ENCODE results near the gene SUPT3H.

Gene SUPT3H

DNA sequence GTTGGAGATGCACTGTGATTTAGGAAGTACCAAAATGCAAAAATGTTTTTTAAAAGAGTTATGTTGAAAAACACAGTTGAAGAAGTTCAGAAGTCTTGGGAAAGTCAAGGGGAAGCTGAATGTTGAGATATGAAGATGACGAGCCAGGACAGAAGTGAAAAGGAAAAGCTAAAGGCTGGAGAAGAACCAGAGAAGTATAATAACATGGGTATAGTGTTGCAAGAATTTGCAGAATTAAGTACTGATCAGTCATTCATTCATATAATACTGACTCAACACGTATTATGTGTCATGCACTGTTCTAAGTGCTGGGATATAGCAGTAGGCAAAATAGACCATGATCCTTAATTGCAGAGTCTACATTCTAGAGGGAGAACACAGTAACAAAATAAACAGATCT, 557.4 kb downstream of the SUPT3H start:
- FAIRE-seq (no peak), DNase-seq (ENCODE audit: insufficient read length, low spot score) (no peak)

DNA sequence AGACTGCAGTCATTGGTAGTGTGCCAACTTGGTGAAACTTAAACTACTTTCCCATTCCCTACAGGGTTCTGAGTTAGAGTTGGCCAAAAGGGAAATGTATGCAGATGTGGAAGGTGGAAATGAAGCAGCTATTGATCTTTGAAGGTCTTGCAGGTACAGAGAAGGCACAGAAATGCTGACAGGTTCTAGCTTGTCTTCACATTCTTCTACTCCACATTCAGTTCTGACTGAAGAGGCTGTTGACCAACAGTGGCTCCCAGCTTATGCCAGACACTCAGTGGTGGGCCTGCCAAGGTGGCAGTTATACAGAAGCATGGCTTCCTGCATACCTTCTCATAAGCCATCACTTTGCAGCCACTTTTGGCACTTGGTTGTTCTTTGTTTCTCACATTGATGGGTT, 566.3 kb downstream of the SUPT3H start:
- FAIRE-seq (no peak), DNase-seq (ENCODE audit: insufficient read length, low spot score) (no peak)

DNA sequence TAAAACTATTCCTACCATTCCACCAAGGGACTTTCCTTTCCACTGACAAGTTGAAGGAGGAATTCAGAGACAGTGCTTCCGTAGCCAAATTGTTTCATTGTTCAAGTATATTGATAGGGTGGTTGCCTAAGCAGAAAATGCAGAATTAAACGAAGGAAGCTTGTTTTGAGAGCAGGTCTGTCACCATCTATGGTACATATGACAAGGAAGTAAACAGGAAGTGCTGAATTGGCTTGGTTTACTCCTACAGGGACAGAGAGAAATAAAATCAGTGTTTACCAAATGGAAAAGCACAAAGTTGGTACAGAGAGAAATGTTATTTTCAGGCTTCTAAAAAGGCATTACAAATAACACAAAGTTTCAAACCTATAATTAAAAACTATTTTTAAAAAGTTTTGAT, 568.5 kb downstream of the SUPT3H start:
- no peak for FAIRE-seq
- DNase-seq (ENCODE audit: insufficient read length, low spot score): no peak

DNA sequence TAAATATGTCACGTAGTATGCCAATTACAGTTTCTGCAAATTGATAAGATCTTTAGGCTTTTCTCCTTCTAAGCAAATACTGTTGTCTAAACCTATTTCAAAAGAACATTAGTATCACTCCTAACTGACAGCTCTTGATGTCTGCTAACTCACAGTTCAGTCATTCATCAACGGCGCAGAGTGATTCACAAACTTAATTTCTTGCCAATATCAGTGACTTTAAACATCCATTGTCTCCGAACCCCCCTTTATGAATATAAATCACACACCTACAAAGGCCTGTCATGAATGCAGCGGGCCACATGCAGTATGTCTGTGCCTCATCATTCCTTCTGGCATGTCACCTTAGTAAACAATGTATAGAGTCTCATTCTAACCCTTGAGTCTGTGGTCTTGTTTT, 569.6 kb downstream of the SUPT3H start:
- FAIRE-seq (no peak), DNase-seq (ENCODE audit: insufficient read length, low spot score) (no peak)

DNA sequence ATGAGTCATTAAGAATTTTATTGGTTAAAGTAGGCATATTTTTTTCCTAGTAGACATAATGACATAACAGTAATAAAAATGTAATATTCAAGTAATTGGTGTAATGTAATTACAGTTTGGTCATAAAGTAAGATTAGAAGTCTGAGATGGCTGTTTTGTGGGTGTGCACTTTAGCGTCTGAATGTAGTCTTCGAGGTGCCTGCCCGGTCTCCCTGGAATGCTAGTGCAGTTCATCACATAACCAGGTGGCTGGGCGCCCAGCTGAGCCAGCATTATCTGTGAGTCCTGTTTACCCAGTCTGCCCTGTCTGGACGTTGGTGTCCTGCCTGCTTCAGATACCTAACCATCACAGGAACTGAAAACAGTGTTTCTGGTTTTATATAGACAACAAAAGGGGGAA, 571.1 kb downstream of the SUPT3H start:
- no peak for FAIRE-seq
- DNase-seq (ENCODE audit: insufficient read length, low spot score): no peak

DNA sequence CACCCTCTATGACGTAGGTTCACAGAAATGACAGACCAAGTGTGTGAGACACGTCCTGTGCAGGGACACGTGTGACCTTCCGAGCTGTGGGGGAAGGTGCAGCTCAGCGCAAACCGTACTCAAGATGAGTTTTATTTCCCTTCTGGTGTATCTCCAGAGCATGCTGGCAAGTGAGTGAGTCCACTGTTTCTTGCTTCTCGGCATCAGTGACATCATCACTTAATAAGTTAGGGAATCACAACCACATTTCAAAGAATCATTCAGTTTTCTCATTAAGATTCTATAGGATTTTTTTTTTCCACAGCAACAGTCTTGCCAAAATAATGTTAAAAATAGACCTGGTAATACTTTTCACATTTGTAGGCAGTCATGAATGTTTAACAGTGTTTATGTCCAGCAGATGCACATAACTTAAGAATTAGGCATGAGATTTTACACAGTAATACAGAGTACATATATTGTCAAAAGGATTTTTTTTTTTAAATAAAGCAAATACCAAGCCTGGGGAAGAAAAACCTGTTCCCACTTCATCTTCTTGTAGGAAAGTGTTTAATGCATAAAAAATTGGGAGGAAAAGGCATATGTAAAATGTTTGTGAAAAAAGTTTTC, 572.4 kb downstream of the SUPT3H start:
- no peak for FAIRE-seq

DNA sequence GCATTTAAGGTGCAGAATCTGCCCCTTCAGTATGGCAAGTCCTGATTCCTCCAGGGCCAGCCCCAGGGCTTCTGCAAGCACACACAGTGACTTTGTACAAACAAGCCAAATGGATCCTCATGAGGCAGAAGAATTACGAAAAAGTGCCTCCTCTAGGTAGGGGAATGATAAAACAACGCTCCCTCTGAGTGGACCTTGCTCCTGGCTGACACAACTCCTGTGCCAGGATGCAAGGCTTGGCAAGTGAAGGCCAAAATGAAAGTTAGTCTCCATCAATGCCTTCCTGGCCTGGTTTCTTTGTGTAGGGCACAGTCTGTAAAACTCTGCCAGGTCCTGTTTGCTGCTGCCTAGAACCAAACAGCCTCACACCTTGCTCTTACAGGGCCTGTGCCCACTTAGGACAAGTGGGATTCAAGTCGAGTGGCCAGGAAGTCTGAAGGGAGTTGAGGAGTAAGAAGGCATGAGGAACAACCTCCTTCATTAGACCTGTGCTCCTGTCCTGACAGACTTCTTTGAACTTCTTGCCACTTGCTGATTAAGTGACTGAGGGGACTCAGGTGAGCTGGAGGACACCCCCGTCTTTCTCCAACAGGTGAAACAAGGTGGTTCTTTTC, 573.1 kb downstream of the SUPT3H start:
- FAIRE-seq (no peak), DNase-seq (ENCODE audit: insufficient read length, low spot score) (no peak)

More for the DNA sequence above, 572.4 kb downstream of the SUPT3H start:
- no peak for DNase-seq (ENCODE audit: insufficient read length, low spot score)

DNA sequence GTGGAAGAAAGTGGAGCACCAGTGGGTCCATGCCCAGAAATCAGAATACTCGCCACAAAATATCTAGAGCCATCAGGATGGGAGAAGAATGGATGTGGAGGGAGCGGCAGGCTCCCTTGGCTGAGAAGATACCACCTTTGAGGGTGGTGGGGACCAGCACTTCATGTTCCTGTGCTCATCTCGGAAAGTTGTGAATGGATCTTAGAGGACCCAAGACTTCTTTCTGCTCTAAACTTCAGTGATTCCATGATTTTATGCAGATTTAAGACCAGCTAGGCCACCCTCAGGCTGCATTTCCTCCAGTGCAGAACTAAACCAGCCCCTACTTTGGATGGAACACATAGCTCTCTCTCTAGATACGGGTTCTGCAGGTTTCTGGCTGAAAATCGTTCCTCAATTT, 573.7 kb downstream of the SUPT3H start:
- FAIRE-seq (no peak), DNase-seq (ENCODE audit: insufficient read length, low spot score) (no peak)

DNA sequence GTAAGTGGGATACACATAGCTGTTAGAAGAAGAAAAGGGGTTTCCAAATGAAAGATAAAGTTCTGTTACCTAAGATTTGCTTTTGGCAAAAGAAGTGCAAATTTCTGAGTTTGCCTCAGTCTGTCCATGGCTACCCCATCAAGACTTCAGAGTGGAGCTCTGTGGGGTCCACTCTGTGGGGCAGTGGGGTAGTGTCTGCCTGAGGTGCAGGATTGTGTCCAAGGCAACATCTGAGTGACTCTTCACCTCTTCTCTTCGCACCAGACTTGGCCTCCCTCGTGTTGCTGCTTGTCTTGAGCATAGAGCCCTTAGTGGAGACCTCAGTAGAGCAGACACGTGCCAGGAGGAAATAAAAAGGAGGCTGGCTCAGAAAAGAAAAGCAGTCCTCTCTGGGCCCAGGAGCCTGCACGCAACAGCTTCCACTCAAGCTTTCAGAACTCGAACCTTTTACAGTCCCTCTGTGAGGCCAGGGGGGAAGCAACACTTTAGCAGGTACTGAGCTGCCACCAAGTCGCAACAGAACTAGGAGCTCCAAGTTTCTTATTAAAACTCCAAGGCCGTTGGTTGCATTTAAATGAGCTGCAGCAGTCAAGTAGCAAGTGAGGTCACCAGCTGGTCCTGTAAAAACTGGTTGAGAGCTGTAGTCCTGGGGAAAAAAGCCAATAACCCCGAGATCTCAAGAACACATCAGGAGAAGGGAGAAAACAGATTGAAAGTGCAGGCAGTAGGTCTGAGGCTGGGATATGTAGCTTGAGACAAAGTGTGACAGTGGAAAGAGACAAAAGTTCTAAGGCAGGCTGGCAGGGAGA, 576.7 kb downstream of the SUPT3H start:
- FAIRE-seq (no peak), DNase-seq (ENCODE audit: insufficient read length, low spot score) (no peak)

DNA sequence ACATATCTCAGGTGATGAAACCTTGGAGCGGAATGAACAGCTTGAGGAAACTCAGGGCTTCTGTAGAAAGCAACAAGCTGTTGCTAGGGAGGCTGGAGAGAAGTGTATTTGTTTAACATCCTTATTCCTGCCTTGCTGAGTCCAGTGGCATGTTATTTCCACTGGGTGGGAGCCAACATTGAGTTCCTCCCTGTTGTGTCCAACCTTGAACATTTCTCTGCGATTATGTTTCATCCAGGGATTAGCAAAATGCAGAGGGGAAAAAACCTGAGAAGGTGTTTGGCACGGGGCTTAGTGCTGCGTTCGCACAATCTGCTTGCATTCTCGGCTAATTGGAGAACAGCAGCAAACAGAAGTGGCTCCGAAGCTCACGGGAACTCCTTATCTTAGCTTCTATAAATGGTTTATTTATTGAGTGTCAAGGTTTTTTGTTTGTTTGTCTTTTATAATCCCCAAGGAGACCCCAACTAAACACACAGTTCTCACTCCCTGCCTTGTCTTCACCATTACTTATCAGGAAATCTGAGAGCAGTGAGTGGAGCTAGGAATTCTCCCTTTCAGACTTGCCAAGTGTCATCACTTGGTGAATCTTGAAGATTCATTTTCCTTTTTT, 577.5 kb downstream of the SUPT3H start:
- peak; percentile 20 for DNase-seq (ENCODE audit: insufficient read length, low spot score)
- no peak for FAIRE-seq

DNA sequence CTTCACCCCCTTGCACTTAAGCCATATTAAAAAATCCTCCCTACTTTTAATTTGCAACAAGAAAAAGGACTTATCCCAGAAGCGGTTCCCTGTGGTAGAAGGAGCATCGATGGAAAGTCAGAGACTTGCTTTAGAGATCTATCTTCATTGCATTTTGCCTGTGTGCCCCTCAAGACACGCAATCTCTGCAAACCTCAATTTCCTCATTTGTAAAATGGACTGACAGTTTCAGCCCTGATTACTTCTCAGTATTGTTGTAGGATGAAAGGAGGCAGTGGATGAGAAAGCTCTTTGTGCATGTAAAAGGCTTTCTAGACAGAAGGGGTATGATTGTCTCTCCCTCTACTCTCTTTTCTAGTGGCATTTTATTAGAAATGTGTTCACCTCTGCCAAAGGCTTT, 580.0 kb downstream of the SUPT3H start:
- FAIRE-seq: no peak
- no peak for DNase-seq (ENCODE audit: insufficient read length, low spot score)

DNA sequence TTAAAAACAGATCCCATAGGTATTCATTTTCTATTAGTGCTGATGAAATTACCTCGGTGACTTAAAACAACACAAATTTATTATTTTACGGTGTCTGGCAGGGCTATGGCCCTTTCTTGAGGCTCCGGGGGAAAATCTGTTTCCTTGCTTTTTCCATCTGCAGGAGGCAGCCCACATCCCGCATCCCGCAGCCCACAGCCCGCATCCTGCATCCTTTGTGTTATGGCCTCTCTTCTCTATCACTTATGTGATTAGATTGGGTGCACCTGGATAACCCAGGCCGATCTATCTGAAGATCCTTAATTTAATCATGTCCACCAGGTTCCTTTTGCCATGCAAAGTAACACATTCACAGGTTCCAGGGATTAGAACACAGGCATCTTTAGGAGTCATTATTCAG, 582.4 kb downstream of the SUPT3H start:
- FAIRE-seq (no peak), DNase-seq (ENCODE audit: insufficient read length, low spot score) (no peak)

DNA sequence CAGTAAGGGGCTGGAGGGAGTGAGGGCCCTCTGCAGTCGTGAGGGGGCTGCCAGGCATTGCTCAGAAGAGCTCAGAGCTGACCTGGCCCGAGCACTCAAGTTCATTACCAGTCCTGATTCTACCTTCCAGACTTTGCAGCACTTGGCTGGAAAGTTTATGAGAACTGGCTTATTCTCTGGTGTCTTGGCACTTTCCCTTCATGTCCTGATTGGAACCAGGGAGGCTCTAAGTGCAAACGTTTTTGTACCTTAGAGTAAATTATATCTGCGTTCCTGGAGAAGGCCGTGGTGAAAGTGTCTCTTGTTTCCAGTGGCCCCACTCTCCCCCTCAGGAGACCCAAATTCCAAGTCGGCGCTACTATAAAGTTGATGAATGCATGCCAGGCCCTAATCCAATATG, 587.9 kb downstream of the SUPT3H start:
- no peak for FAIRE-seq
- no peak for DNase-seq (ENCODE audit: insufficient read length, low spot score)

DNA sequence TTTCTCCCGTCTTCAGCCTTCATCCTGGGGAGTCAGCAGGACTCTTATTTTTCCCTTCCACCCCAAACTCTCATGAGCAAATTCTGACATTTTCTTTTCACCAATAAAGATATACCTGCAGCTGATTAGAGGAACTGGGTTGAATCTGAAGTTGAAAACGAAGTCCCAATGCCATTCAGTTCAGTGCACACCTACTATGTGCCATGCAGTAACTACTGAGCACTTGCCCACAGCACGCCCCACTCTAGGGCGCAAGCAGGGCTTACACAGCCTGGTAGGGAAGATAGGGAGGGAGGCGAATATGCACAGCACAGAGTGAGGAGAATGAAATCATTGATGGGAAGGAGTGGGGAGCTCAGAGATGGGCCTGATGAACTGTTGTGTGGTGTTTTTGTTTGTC, 588.7 kb downstream of the SUPT3H start:
- no peak for FAIRE-seq
- no peak for DNase-seq (ENCODE audit: insufficient read length, low spot score)

DNA sequence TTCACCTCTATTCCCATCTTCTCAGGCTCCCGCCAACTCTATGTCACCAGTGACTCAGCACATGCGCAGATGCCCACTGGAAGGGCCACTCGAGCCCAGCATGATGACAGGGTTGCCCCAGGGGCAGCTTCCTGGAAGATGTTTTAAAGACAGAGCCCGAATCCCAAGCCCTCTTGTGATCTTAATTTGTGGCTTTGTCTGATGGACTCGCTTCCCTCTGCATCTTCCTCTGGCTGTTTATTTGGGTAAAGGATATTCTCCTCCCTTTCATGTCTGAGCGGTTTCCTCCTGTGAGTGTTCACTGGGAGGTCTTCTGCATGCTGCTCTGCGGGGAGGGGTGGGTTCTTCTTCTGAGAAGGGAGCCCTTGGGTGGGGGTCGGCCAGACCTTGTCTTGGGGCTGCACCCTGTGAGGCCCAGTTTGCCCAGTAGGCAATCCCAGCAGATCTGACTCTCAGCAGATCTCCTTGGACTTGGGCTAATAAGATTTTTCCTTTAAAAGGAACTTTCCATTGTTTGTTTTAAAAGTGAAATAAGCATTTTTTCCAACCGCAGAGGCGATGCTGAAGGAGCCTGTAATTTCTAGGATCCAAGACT, 589.2 kb downstream of the SUPT3H start:
- DNase-seq (ENCODE audit: insufficient read length, low spot score): no peak
- no peak for FAIRE-seq

DNA sequence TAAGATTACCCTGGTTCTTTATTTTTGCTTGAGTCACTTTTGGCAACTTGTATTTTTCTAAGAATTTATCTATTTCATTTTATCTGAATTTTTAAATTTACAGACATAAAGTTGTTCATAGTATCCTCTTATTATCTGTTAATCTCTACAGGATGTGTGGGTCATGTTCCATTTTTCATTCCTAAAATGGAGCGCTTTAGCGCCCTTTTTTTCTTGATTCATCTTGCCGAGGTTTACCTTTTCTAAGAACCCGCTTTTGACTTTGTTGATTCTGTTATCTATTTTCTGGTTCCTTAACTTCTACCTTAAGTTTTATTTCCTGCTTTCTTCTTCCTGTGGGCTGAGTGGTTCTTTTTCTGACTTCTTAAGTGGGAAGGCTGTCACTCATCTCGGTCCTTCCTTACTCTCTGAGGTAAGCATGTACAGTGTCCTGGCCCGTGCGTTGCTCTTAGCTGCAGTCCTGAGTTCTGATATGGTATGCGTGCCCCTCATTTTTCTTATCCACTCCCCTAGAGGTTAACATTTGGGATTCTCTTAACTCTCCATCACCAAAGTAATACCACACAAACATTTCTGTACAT, 590.4 kb downstream of the SUPT3H start:
- FAIRE-seq (no peak), DNase-seq (ENCODE audit: insufficient read length, low spot score) (no peak)

DNA sequence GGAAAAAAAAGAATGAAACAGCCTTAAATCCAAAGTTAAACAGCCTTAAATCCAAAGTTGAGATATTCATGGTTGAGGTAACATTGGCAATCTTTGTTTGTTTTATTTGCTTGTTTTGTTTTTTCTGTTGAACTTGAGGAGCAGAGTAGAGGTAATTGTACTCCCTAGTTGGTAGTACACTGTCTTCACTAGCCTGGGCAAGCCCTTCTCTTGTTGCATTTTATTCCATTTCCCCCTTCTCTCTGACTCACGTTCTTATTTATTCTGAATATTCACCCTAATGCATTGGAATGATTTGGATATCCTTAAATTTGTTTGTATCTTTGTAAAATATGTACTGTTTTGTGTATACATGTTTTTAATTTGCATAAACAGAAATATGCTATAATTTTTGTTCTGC, 592.6 kb downstream of the SUPT3H start:
- FAIRE-seq: no peak

DNA sequence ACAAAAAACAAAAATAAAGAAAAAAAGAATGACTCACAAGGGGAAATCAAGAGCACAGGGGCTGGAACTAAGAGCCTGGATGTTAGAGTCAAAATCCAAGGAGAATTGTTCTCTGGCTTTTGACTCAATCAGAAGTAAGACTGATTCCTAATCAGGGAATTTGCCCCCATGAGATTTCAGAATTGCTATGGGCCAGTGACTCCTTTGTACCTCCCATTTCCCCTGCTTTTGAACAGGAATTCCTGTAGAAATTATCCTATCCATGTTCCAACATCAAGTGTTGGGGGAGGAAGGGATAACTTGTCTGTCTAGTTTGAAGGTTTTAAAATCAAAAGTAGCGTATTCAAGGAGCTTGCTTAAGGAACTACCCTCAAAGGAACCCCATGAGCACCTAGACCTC, 593.5 kb downstream of the SUPT3H start:
- no peak for DNase-seq (ENCODE audit: insufficient read length, low spot score)

More for the DNA sequence above, 592.6 kb downstream of the SUPT3H start:
- no peak for DNase-seq (ENCODE audit: insufficient read length, low spot score)

DNA sequence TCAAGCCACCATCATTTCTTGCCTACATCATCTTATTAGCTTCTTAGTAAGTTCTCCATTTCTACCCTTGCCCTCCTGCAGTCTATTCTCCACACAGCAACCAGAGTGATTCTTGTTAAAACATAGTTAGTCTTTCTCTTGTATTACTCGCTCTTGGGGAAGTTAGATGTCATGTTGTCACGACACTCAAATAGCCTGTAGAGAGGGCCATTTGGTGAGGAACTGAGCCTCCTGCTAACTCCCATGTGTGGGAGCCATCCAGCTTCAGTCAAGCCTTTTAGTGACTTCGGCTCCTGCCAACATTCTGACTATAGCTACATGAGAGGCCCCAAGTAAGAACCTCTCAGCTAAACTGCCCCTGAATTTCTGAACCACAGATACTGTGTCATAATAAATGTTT, 594.8 kb downstream of the SUPT3H start:
- no peak for FAIRE-seq
- DNase-seq (ENCODE audit: insufficient read length, low spot score): no peak

More for the DNA sequence above, 593.5 kb downstream of the SUPT3H start:
- no peak for FAIRE-seq

DNA sequence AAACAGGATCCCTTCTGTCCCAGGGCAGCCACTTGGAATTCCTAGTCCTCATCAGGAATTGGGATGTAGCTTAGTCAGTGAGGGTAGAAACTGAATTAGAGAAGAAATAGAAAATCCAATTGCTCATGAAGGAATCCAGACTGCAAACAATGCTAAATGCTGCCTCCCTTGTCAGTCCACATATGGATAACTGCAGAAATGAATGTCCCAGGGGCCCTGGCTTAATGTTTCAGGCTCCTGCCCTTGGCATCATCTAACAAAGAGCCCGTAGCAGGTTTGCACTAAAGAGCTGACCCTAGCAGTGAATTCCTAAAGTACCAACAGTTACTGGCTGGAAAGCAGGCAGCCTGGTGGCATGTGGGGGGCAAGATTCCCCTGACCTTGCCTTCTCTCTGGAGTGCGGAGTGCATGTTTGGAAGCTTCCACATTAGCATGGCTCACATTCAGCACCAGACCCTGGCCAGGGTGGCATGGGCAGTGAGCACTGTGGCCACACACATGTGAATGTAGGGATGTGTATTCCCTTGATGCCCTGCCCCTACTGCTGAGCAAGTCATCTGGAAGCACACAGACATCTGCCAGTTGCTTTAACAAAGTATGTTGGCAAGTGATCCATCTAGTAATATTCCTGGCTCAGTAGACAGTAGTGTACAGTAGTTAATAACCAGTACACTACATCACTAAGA, 595.7 kb downstream of the SUPT3H start:
- DNase-seq (ENCODE audit: insufficient read length, low spot score) (no peak), FAIRE-seq (no peak)

Measured in HTR-8/SVneo (cell line).